GM10266 (cell line): Measurements from ENCODE around the gene ATP6V1D.

ENCODE experiments used
- DNase-seq: peaks from one replicate; pipeline ENCODE4 v3.0.0; 2012; ENCODE audit errors: extremely low spot score
- CTCF ChIP-seq: IDR thresholded peaks from 2 replicates; pipeline ENCODE4 v1.5.1; 2012; ENCODE audit warnings: mild to moderate bottlenecking, low read depth; ENCODE audit not compliant: control insufficient read depth, insufficient read depth; ENCODE audit errors: missing control alignments

ATP6V1D gene

DNA sequence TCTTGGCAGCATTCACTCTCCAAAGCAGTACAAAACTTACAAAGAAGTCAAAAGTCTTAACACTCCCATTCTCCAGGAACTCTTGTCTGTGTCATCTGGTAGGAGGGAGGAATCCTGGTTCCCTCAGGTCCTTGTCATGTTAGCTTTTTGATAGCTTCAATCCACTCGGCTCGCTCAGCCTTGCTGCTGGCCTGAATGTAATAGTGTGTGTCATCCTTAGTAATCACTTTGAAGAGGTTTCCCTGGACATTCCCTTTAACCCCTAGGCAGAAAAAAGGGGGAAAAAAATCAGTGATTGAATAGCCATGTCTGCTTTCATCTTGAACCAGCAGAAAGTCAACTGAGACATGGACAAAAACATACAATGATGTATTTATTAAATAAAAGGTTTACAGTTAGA lies 27.6 kb upstream of the ATP6V1D start:
- TF ChIP-seq CTCF = no peak
- no peak for DNase-seq

DNA sequence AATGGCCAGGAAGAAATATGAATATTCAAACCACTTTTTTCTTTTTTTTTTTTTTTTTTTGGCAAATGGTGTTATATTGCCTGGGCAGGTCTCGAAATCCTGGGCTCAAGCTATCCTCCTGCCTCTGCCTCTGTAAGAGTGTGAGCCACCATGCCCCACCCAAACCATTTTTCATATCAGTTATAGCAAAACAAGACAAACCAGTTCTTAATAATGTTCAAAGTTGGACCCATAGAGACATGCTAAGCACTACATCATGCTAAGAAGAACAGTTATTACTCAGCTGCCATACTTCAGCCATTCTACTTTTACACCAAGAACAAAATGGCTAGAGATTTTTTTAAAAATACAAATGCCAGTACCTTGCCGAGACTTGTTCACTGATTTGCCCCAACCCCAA lies 26.0 kb upstream of the ATP6V1D start:
- no peak for TF ChIP-seq CTCF
- DNase-seq = no peak

DNA sequence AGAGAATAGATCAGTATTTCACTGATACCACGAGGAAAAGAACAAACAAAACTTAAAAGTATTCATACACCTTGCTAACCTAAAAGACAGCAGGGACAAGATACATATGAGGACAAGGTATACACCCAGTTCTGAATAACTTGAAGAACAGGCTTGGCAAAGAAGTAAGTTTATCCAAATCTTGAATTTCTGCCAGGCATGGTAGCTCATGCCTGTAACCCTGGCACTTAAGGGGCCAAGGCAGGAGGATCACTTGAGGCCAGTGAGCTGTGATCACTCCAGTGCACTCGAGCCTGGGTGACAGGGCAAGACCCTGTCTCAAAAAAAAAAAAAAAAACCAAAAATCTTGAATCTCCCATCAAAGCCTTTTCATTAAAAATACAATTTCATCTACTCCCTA lies 25.5 kb upstream of the ATP6V1D start:
- TF ChIP-seq CTCF = no peak

DNA sequence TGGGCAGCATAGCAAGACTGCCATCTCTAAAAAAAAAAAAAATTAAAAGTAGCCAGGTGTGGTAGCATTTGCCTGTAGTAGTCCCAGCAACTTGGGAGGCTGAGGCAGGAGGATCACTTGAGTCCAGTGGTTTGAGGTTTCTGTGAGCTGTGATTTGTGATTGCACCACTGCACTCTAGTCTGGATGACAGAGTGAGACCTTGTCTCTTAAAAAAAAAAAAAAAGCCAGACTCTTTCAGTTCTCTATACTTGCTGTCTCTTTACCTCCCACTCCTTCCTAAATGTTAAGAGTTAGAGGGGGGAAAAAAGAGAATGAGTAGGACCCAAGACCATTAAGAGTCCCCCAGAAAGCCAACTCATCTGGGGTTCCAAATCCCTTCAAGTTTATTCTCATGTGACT lies 18.3 kb upstream of the ATP6V1D start:
- no peak for DNase-seq
- TF ChIP-seq CTCF = no peak

More for the DNA sequence above, 25.5 kb upstream of the ATP6V1D start:
- no peak for DNase-seq

DNA sequence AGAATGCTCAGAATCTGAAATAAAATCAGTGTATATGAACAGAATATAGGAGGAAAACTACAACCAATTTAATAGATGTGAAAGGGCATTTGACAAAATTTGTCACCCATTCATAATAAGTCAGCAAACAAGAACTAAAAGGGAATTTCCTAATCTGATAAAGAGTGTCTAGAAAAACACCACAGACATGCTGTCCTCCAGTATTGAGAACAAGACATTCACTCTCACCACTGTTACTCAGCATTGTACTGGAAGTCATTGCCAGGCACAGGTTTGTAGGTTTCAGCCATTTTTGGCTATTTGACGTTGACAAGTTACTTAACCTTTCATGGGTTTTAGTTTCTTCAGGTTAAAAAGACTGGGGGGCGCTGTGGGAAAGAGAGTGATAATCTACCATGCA lies 13.7 kb upstream of the ATP6V1D start:
- no peak for TF ChIP-seq CTCF
- DNase-seq = peak; percentile 16

GRCh38 chr14:67372833-67373232 lies 13.2 kb upstream of the ATP6V1D start:
- DNase-seq = no peak
- TF ChIP-seq CTCF = no peak

DNA sequence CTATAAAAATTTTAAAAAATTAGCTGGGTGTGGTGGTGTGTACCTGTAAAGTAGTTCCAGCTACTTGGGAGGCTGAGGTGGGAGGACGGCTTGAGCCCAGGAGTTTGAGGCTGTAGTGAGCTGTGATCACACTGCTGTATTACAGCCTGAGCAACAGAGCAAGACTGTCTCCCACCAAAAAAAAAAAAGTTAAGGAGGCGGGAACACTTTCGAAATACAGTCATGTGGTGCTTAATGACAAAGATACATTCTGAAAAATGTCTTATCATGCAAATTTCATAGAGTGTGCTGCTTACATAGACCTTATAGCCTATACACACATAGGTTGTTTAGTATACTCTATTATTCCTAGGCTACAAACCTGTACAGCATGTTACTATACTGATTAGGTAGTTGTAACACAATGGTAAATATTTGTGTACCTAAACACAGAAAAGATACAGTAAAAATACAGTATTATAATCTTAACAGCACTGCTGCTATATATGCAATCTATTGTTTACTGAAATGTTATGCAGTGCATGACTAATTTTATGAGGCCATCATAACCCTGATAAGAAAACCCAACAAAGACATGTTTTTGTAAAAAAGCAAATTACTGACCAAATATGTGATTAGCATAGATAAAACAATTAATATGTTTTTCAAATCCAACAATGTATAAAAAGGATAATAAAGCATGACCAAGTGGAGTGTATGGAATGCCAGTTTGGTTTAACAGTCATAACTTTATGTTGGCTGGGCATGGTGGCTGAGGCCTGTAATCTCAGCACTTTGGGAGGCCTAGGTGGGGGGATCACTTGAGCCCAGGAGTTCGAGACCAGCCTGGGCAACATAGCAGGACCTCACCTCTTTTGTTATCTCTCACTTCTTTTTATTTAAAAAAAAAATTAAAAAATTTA lies 11.9 kb upstream of the ATP6V1D start:
- TF ChIP-seq CTCF = no peak
- DNase-seq = no peak
